K562 (cell line): ENCODE measurements around the gene RANBP3. TPM values are rescaled to one million over a fixed set of nuclear protein-coding genes. Genes with fewer than 3 reads are reported as not detected.

Experiments
- ARHGAP35 ChIP-seq: fragments of 450-650 bp; IDR thresholded peaks from 2 replicates; pipeline ENCODE4 v1.6.1; 2018; ENCODE audit not compliant: partially characterized antibody
- DNMT1 ChIP-seq: fragments of 450-650 bp; IDR thresholded peaks from 2 replicates; pipeline ENCODE4 v1.6.1; 2016; ENCODE audit warnings: antibody characterized with exemption, mild to moderate bottlenecking
- EP300 ChIP-seq: IDR thresholded peaks from 2 replicates; pipeline ENCODE4 v1.6.1; 2012; ENCODE audit warnings: low read length, improper control_type of control experiment
- ETV5 ChIP-seq: sonication (generic); formaldehyde crosslinking; IDR thresholded peaks from 2 replicates; pipeline ENCODE4 v1.4.0; 2020; ENCODE audit warnings: low read depth, mild to moderate bottlenecking, missing genetic modification reagents
- GABPA ChIP-seq: fragments of 200-800 bp; sonication (Bioruptor generic); conservative IDR thresholded peaks from 2 replicates; pipeline ENCODE4 v1.6.1; 2016; ENCODE audit warnings: low read depth, missing genetic modification characterization, missing compliant biosample characterization
- HMGN3 ChIP-seq: IDR thresholded peaks from 2 replicates; pipeline ENCODE4 v1.6.1; 2011; ENCODE audit warnings: borderline replicate concordance, low read depth, mild to moderate bottlenecking, mixed read lengths, low read length; ENCODE audit not compliant: insufficient read length; ENCODE audit errors: extremely low read depth
- KAT8 ChIP-seq: fragments of 450-650 bp; IDR thresholded peaks from 2 replicates; pipeline ENCODE4 v1.6.1; 2016; ENCODE audit warnings: low read depth, mild to moderate bottlenecking
- KLF6 ChIP-seq: fragments of 250-450 bp; sonication (Bioruptor Pico); IDR thresholded peaks from 2 replicates; pipeline ENCODE4 v1.4.0; 2020; ENCODE audit warnings: mild to moderate bottlenecking, moderate library complexity, borderline replicate concordance
- MTA2 ChIP-seq: fragments of 450-650 bp; IDR thresholded peaks from 2 replicates; pipeline ENCODE4 v1.6.1; 2016; ENCODE audit warnings: low read depth
- PTRF ChIP-seq: fragments of 450-650 bp; IDR thresholded peaks from 2 replicates; pipeline ENCODE4 v1.6.1; 2016; ENCODE audit warnings: mild to moderate bottlenecking, missing genetic modification characterization, missing compliant biosample characterization
- STAT5B ChIP-seq: fragments of 250-450 bp; sonication (Bioruptor Pico); IDR thresholded peaks from 2 replicates; pipeline ENCODE4 v1.8.0; 2021; ENCODE audit warnings: mild to moderate bottlenecking, inconsistent platforms
- ZNF165 ChIP-seq: fragments of 250-450 bp; sonication (Bioruptor Pico); IDR thresholded peaks from 2 replicates; pipeline ENCODE4 v1.4.0; 2020; ENCODE audit warnings: borderline replicate concordance
- ZNF174 ChIP-seq: fragments of 250-450 bp; sonication (Bioruptor Pico); IDR thresholded peaks from 2 replicates; pipeline ENCODE4 v1.4.0; 2020; ENCODE audit warnings: mild to moderate bottlenecking
- ZNF785 ChIP-seq: fragments of 250-450 bp; sonication (Bioruptor Pico); IDR thresholded peaks from 2 replicates; pipeline ENCODE4 v1.4.0; 2020; ENCODE audit warnings: mild to moderate bottlenecking
- ZNF79 ChIP-seq: fragments of 250-450 bp; sonication (Bioruptor Pico); IDR thresholded peaks from 2 replicates; pipeline ENCODE4 v1.4.0; 2020; ENCODE audit warnings: low read depth, mild to moderate bottlenecking, moderate library complexity
- polyA plus RNA-seq, 8 experiments: library from polyadenylated mRNA; depleted of rRNA in 4 of 8; stranded (reverse) in 5 of 8; unstranded in 3 of 8; fragments of >200 nt; fragmentation: Nextera tagmentation in 2 of 8; fragmentation: Illumina TruSeq in 1 of 8; extraction: Ambion mirVana in 2 of 8; extraction: Trizol in 1 of 8; gene quantifications; 2 replicates each; pipeline versions ENCODE4 v1.2.1 to v1.2.3, GENCODE V29; 2011 to 2014; ENCODE audit warnings: inconsistent platforms in 1 of 8, missing spikeins in 1 of 8
- total RNA-seq, 7 experiments: library from RNA; depleted of rRNA in 6 of 7; stranded (reverse); fragments of >200 nt in 6 of 7; fragmentation: Illumina TruSeq in 2 of 7; extraction: Trizol in 2 of 7; gene quantifications; 2 replicates each; pipeline versions ENCODE4 v1.2.1 to v1.2.3, GENCODE V29; 2011 to 2021; ENCODE audit warnings: low replicate concordance in 1 of 7
- TF ChIP-seq, protein P1 (sequence below): fragments of 250-450 bp; sonication (Bioruptor Pico); IDR thresholded peaks from 2 replicates; pipeline ENCODE4 v1.4.0; 2020
- TF ChIP-seq, protein P2 (sequence below): sonication (generic); formaldehyde crosslinking; IDR thresholded peaks from 2 replicates; pipeline ENCODE4 v1.8.0; 2022; ENCODE audit warnings: missing genetic modification reagents, mild to moderate bottlenecking, moderate library complexity, borderline replicate concordance
- TF ChIP-seq, protein P3 (sequence below): sonication (generic); formaldehyde crosslinking; IDR thresholded peaks from 2 replicates; pipeline ENCODE4 v1.8.0; 2022; ENCODE audit warnings: mild to moderate bottlenecking, low read depth, missing genetic modification reagents
- TF ChIP-seq, protein P4 (sequence below): fragments of 450-650 bp; conservative IDR thresholded peaks from 2 replicates; pipeline ENCODE4 v1.6.1; 2016; ENCODE audit warnings: missing genetic modification characterization, low read depth, mild to moderate bottlenecking, missing compliant biosample characterization, moderate library complexity

RANBP3 gene
- total and polyA plus RNA-seq, 9 of the 15 experiments (the other 6 are each of a cell fraction or from before 2014, with no cell fraction given) = 0.90 to 95.1 (median 63.2) TPM

DNA sequence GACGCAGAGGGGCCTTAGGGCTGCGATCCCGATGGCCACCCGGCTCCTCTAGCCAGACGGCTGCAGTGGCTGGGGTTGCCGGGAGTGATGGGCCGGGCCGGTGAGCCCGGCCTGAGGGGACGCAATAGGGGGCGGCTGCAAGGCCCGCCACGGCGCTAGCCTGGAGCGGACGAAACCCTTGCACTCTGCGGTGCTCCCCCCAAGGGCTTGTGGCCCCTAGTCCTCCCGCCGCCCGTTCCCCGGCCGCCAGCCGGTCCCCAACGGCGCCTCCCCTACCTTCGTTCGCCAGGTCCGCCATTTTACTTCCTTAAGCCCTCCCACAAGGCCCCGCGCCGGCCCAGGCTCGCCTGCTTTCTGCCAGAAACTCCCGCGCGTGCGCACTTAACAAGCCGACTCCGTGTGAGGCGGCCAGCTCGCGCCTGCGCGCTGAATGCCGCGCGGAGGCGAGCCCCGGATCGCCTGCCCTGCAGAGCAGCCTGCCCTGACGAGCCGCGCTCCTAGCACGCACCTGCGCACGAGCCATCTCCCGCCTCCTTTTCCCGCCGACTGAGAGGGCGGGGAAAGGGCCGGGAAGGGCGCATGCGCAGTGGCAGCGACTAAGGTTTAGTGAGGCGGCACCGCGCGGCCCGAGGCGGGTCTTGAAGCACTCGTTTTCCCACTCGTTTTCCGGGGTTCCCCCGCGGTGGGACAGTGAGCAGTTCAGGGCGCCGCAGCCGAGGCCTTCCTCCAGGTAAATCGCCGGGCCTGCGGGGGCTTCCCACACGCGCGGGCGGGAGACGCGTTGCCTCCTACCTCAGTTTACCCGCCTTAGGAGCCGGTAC, at the start of gene RANBP3 (continued):
- TF ChIP-seq, protein P1, sequence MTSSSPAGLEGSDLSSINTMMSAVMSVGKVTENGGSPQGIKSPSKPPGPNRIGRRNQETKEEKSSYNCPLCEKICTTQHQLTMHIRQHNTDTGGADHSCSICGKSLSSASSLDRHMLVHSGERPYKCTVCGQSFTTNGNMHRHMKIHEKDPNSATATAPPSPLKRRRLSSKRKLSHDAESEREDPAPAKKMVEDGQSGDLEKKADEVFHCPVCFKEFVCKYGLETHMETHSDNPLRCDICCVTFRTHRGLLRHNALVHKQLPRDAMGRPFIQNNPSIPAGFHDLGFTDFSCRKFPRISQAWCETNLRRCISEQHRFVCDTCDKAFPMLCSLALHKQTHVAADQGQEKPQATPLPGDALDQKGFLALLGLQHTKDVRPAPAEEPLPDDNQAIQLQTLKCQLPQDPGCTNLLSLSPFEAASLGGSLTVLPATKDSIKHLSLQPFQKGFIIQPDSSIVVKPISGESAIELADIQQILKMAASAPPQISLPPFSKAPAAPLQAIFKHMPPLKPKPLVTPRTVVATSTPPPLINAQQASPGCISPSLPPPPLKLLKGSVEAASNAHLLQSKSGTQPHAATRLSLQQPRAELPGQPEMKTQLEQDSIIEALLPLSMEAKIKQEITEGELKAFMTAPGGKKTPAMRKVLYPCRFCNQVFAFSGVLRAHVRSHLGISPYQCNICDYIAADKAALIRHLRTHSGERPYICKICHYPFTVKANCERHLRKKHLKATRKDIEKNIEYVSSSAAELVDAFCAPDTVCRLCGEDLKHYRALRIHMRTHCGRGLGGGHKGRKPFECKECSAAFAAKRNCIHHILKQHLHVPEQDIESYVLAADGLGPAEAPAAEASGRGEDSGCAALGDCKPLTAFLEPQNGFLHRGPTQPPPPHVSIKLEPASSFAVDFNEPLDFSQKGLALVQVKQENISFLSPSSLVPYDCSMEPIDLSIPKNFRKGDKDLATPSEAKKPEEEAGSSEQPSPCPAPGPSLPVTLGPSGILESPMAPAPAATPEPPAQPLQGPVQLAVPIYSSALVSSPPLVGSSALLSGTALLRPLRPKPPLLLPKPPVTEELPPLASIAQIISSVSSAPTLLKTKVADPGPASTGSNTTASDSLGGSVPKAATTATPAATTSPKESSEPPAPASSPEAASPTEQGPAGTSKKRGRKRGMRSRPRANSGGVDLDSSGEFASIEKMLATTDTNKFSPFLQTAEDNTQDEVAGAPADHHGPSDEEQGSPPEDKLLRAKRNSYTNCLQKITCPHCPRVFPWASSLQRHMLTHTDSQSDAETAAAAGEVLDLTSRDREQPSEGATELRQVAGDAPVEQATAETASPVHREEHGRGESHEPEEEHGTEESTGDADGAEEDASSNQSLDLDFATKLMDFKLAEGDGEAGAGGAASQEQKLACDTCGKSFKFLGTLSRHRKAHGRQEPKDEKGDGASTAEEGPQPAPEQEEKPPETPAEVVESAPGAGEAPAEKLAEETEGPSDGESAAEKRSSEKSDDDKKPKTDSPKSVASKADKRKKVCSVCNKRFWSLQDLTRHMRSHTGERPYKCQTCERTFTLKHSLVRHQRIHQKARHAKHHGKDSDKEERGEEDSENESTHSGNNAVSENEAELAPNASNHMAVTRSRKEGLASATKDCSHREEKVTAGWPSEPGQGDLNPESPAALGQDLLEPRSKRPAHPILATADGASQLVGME = peak; percentile 56; the same call in 1 of the 2 replicates
- TF ChIP-seq DNMT1 (no peak), PTRF (tag) (no peak), KLF6 (CRISPR knock-in tag) (0 out of 2 replicates have a peak, but pooled peaks have one; percentile 47), ZNF79 (CRISPR knock-in tag) (no peak), ETV5 (peak; percentile 63; the same call in 1 of the 2 replicates), HMGN3 (peak; percentile 91), ZNF165 (CRISPR knock-in tag) (0 out of 2 replicates have a peak, but pooled peaks have one; percentile 56), MTA2 (no peak), ZNF785 (CRISPR knock-in tag) (no peak), EP300 (no peak), ZNF174 (CRISPR knock-in tag) (no peak), GABPA (tag) (no peak), ARHGAP35 (no peak), KAT8 (no peak), STAT5B (CRISPR knock-in tag) (no peak)
- TF ChIP-seq, protein P2, sequence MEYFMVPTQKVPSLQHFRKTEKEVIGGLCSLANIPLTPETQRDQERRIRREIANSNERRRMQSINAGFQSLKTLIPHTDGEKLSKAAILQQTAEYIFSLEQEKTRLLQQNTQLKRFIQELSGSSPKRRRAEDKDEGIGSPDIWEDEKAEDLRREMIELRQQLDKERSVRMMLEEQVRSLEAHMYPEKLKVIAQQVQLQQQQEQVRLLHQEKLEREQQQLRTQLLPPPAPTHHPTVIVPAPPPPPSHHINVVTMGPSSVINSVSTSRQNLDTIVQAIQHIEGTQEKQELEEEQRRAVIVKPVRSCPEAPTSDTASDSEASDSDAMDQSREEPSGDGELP = peak; percentile 91
- TF ChIP-seq, protein P3, sequence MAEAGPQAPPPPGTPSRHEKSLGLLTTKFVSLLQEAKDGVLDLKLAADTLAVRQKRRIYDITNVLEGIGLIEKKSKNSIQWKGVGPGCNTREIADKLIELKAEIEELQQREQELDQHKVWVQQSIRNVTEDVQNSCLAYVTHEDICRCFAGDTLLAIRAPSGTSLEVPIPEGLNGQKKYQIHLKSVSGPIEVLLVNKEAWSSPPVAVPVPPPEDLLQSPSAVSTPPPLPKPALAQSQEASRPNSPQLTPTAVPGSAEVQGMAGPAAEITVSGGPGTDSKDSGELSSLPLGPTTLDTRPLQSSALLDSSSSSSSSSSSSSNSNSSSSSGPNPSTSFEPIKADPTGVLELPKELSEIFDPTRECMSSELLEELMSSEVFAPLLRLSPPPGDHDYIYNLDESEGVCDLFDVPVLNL (CRISPR knock-in tag) = peak; percentile 95
- TF ChIP-seq, protein P4, sequence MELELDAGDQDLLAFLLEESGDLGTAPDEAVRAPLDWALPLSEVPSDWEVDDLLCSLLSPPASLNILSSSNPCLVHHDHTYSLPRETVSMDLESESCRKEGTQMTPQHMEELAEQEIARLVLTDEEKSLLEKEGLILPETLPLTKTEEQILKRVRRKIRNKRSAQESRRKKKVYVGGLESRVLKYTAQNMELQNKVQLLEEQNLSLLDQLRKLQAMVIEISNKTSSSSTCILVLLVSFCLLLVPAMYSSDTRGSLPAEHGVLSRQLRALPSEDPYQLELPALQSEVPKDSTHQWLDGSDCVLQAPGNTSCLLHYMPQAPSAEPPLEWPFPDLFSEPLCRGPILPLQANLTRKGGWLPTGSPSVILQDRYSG (tag) = no peak
